ENCODE results near the gene TRA2A. TPM values are rescaled to one million over a fixed set of nuclear protein-coding genes. Genes with fewer than 3 reads are reported as not detected.
"Not testable (repeated sequence)": the region's sequence is repeated elsewhere in the genome, so short reads cannot be mapped to it uniquely, and the experiment has no call there.

Gene TRA2A
- total RNA-seq, 1 experiment from 2014 or later = 112 TPM

- DNase-seq = no peak
- POLR2A ChIA-PET (ENCODE audit: unreplicated experiment) = interaction anchor here (0.6 kb wide), 1 partner anchor 124 kb away, joined by 4 read pairs; no protein-coding TSS in a partner anchor
- no TSS peak for BruUV-seq (replicated peaks)
- TF ChIP-seq CTCF (conservative IDR thresholded peaks at IDR 0.05) (no peak), EZH2 (IDR thresholded peaks at IDR 0.05; ENCODE audit: low read depth) (no peak)
- Histone ChIP-seq H3K27me3 (ENCODE audit: insufficient read depth, low read depth) (no peaks in the 10 kb centered on the region), H3K36me3 (ENCODE audit: low read depth) (no peaks in the 10 kb centered on the region), H4K20me1 (ENCODE audit: insufficient read depth) (no peaks in the 10 kb centered on the region), H3K27ac (no peak overlapping the region), H3K4me2 (no peak overlapping the region), H3K4me3 (no peak overlapping the region), H3K4me1 (replicated peaks; ENCODE audit: insufficient read depth) (peaks cover 6% of the 10 kb centered on the region; the same call in 1 of the 2 replicates), H3K79me2 (ENCODE audit: low read depth) (no peaks in the 10 kb centered on the region), H3K9me2 (ENCODE audit: insufficient read depth) (no peaks in the 10 kb centered on the region), H2AFZ (no peak overlapping the region), H3F3A (ENCODE audit: insufficient read depth, low read depth) (peaks cover 17% of the 10 kb centered on the region), H3K9me3 (ENCODE audit: insufficient read depth, low read depth) (no peaks in the 10 kb centered on the region)
- intact Hi-C loops (cut with micrococcal nuclease; ENCODE audit: unreplicated experiment) = no loop called here
- CTCF ChIA-PET = interaction anchor here (0.6 kb wide), 1 partner anchor 309 kb away, joined by 6 read pairs; no protein-coding TSS in a partner anchor
Observed at GRCh38 chr7:23490357-23491135, 41.2 kb downstream of the TRA2A start.

GRCh38 chr7:23488714-23489113 is 43.1 kb downstream of the TRA2A start:
- POLR2A ChIA-PET (ENCODE audit: unreplicated experiment); H3K9me2 ChIP-seq (ENCODE audit: insufficient read depth); BruUV-seq (replicated peaks); intact Hi-C loops (cut with micrococcal nuclease; ENCODE audit: unreplicated experiment); H4K20me1 ChIP-seq (ENCODE audit: insufficient read depth); H3K27me3 ChIP-seq (ENCODE audit: insufficient read depth, low read depth); H3K4me3 ChIP-seq; DNase-seq; H3K4me1 ChIP-seq (replicated peaks; ENCODE audit: insufficient read depth); H3K27ac ChIP-seq; H3K4me2 ChIP-seq; H3K79me2 ChIP-seq (ENCODE audit: low read depth); H3K9me3 ChIP-seq (ENCODE audit: insufficient read depth, low read depth); H2AFZ ChIP-seq; H3K36me3 ChIP-seq (ENCODE audit: low read depth); CTCF ChIA-PET: not testable (repeated sequence)
- peaks cover 17% of the 10 kb centered on the region for H3F3A ChIP-seq (ENCODE audit: insufficient read depth, low read depth)

- BruUV-seq (replicated peaks) = no TSS peak
- H3K4me1 ChIP-seq (replicated peaks; ENCODE audit: insufficient read depth) = peaks cover 6% of the 10 kb centered on the region; the same call in 1 of the 2 replicates
- CTCF ChIA-PET = no interaction called here
- POLR2A ChIA-PET (ENCODE audit: unreplicated experiment) = interaction anchor here (0.7 kb wide), 1 partner anchor 39 kb away, joined by 13 read pairs; no protein-coding TSS in a partner anchor
- no peak overlapping the region for H3K27ac ChIP-seq
- H3K36me3 ChIP-seq (ENCODE audit: low read depth) = no peaks in the 10 kb centered on the region
- no peaks in the 10 kb centered on the region for H3K9me2 ChIP-seq (ENCODE audit: insufficient read depth)
- H3F3A ChIP-seq (ENCODE audit: insufficient read depth, low read depth) = peaks cover 17% of the 10 kb centered on the region
- no peaks in the 10 kb centered on the region for H3K9me3 ChIP-seq (ENCODE audit: insufficient read depth, low read depth)
- no peak for DNase-seq
- H3K4me2 ChIP-seq = no peak overlapping the region
- H4K20me1 ChIP-seq (ENCODE audit: insufficient read depth) = no peaks in the 10 kb centered on the region
- TF ChIP-seq CTCF (conservative IDR thresholded peaks at IDR 0.05) = no peak
- TF ChIP-seq EZH2 (IDR thresholded peaks at IDR 0.05; ENCODE audit: low read depth) = no peak
- H3K27me3 ChIP-seq (ENCODE audit: insufficient read depth, low read depth) = no peaks in the 10 kb centered on the region
- H3K79me2 ChIP-seq (ENCODE audit: low read depth) = no peaks in the 10 kb centered on the region
- H2AFZ ChIP-seq = no peak overlapping the region
- intact Hi-C loops (cut with micrococcal nuclease; ENCODE audit: unreplicated experiment) = no loop called here
- no peak overlapping the region for H3K4me3 ChIP-seq
Observed at GRCh38 chr7:23487670-23488069, 44.1 kb downstream of the TRA2A start.

Data from PC-9 (cell line).